Astrocyte of the cerebellum (primary cell): ENCODE data around the gene HOXD12.

ENCODE experiments used
- DNase-seq: peaks from one replicate; pipeline ENCODE4 v3.0.0-alpha.2; 2011; ENCODE audit warnings: low read depth
- H3K4me3 ChIP-seq: 2 replicates; pipeline ENCODE4 v1.5.1; 2011; ENCODE audit warnings: mild to moderate bottlenecking, low read depth, low read length, moderate library complexity
- in situ Hi-C: cut with HindIII; loops from 2 replicates; pipeline ENCODE4 v1.10.0; 2017; ENCODE audit warnings: low sequenced_read_pairs
- TF ChIP-seq, protein P1 (sequence below): IDR thresholded peaks from 2 replicates; pipeline ENCODE4 v1.5.1; 2012; ENCODE audit warnings: low read length, low read depth, moderate library complexity, mild to moderate bottlenecking; ENCODE audit errors: missing control alignments

Gene HOXD12

DNA sequence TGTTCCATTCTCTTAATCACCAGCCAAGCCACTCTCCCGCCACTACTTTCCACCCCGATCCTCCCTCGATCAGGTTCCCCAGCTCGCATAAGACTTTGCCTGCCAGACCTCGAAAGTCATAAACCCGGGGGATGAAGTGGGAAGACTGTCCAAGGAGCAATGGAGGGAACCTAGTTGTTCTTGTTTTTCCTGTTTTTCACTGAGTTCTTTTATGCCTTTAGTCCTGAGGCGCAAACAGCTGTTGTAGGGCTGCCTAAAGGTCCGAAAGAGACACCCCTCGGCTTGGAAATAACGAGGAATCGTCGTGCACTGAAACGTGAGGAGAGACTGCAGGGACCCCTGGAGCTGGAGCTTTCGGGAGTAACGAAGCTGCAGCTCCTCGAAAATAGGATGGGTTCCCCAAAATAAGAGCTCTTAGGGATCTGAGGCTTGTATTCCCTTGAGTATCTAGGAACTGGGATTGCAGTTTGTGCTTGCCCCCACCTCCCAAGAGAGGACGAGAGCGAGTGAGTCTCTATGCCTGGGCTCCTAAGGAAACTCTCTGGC is 1.7 kb upstream of the HOXD12 start:
- DNase-seq: no peak
- H3K4me3 ChIP-seq: no peak overlapping the region
- TF ChIP-seq, protein P1, sequence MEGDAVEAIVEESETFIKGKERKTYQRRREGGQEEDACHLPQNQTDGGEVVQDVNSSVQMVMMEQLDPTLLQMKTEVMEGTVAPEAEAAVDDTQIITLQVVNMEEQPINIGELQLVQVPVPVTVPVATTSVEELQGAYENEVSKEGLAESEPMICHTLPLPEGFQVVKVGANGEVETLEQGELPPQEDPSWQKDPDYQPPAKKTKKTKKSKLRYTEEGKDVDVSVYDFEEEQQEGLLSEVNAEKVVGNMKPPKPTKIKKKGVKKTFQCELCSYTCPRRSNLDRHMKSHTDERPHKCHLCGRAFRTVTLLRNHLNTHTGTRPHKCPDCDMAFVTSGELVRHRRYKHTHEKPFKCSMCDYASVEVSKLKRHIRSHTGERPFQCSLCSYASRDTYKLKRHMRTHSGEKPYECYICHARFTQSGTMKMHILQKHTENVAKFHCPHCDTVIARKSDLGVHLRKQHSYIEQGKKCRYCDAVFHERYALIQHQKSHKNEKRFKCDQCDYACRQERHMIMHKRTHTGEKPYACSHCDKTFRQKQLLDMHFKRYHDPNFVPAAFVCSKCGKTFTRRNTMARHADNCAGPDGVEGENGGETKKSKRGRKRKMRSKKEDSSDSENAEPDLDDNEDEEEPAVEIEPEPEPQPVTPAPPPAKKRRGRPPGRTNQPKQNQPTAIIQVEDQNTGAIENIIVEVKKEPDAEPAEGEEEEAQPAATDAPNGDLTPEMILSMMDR: no peak
- in situ Hi-C loops: loop anchor here (25.0 kb wide), 1 partner anchor 1186 kb away; no protein-coding TSS in a partner anchor

DNA sequence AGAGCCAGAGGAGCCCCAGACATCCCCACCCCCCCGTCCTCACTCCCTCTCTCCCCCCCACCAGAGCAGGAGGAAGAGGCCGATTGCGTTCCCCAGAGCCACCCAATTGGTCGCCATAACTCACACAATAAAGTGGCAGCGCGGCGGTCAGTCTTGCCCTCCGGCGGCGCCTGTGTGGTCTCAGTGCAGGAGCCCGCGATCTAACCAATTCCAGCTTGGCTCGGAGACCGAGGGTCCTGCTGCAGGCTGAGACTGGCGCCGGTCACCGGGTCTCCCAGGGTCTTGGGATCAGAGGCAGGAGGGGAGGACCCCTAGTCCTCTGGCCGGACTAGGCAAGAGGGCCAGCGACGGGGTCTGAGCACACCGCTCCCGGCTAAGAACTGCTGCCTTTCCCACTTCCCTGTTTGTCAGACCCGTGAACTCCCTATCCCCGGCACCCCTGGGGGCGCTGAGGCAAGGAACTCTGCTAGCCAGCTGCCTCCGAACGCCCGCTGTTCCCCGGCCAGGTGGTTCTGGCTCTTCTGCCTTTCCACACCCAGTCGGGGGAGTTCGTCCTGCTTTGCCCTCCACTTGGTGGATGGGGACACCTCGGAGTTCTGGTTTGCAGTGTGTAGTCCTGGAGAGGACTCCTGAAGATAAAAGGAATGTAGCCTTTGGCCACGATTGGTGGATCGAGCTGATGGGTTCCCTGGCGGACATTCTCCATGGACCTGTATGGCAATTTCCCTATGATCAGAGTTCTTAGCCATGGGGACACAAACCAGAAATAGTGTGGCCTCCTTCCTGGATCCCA is 1.0 kb upstream of the HOXD12 start:
- in situ Hi-C loops: loop anchor here (25.0 kb wide), 1 partner anchor 1186 kb away; no protein-coding TSS in a partner anchor
- TF ChIP-seq, protein P1: no peak
- no peak for DNase-seq
- no peak overlapping the region for H3K4me3 ChIP-seq

DNA sequence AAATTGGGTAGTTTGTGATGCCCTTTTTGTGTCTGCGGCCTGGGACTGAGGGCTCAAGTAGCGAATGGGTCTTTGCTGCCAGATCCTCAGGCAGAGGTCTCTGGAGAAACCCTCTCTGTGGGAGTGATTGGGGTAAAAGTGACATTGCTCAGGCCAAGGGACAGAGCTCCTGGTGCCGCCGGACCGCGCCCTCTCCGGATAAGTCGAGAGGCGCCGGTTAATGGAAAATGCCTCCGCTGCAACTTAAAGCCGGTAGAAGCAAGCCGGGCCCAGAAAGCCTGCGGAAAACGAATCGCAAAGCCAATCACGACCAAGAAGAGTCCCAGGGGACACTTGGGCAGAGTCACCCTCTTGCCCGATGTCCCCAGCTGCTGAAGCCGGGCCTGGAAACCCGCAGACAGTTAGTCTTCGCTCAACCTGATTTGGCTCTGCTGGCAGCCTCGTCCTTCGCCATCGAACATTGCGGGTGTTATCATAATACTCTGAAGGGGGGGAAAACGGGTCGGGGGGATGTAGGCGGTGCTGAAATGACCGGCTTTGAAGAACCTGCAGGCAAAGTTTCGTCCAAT is 352 bp upstream of the HOXD12 start:
- in situ Hi-C loops: loop anchor here (25.0 kb wide), 1 partner anchor 1187 kb away; no protein-coding TSS in a partner anchor
- no peak overlapping the region for H3K4me3 ChIP-seq
- DNase-seq: no peak
- TF ChIP-seq, protein P1: no peak

- no peak for DNase-seq
- H3K4me3 ChIP-seq: no peak overlapping the region
- in situ Hi-C loops: loop anchor here (25.0 kb wide), 1 partner anchor 1037 kb away; no protein-coding TSS in a partner anchor
- TF ChIP-seq, protein P1: no peak
These were observed 1.0 kb downstream of the HOXD12 start for GRCh38 chr2:176100547-176101140.

DNA sequence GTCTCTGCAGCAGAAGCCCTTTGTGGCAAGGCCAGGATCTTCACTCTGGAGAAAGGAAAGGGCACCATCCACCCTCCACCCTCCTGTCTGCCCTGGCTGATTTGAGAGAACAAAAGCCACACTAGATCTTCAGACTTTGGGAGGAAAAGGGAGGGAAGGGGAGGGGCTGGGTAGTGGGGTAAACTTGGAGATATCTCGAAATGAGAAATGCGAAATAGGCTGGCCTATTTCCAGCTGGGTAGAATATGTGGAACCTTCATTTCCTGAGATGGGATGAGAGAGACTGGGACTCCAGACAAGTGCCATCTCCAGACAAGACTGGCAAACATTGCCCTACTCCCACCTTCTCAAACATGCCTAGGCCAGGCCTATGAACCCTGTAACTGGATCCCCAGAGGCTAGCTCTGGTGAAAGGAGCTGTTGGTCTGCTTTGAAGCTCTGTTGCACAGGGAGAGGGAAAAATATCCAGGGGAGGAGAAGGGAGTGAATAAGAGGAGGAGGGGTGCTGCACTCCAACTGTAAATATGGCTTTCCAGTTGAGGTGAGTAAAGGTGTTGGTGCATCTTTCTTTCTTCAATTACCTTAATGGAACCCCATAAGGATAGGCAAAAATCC is 1.7 kb downstream of the HOXD12 start:
- H3K4me3 ChIP-seq: no peak overlapping the region
- in situ Hi-C loops: loop anchor here (25.0 kb wide), 1 partner anchor 1036 kb away; no protein-coding TSS in a partner anchor
- TF ChIP-seq, protein P1: no peak

DNA sequence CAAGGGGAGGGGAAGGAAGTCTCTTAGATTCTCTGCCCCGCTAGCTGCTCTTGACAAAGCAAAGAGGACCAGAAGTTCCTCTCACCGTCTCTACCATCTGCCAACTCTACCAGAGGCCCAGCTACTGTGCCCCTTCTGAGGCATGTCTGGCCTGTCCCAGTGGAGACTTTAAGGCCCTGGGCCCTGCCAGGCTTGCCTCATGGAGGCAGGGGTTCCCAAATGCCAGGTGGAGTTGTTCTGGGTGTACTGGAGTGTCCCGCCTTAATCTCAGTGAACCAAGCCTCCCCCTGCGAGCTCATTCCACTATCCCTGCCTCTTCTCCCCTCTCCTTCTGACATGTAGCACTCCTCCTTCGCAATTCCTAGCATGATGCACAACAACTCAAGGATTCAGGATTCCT is 2.2 kb downstream of the HOXD12 start:
- TF ChIP-seq, protein P1: no peak
- in situ Hi-C loops: loop anchor here (25.0 kb wide), 1 partner anchor 1035 kb away; no protein-coding TSS in a partner anchor
- H3K4me3 ChIP-seq: no peak overlapping the region
- DNase-seq: no peak

More for the DNA sequence above, 1.7 kb downstream of the HOXD12 start:
- DNase-seq: no peak
